ENCODE data around the gene SYNE1. TPM values are rescaled to one million over a fixed set of nuclear protein-coding genes. Genes with fewer than 3 reads are reported as not detected.

SYNE1 gene
- total and polyA plus RNA-seq, 7 donors = 7.2 to 203 (median 86.4) TPM

DNA sequence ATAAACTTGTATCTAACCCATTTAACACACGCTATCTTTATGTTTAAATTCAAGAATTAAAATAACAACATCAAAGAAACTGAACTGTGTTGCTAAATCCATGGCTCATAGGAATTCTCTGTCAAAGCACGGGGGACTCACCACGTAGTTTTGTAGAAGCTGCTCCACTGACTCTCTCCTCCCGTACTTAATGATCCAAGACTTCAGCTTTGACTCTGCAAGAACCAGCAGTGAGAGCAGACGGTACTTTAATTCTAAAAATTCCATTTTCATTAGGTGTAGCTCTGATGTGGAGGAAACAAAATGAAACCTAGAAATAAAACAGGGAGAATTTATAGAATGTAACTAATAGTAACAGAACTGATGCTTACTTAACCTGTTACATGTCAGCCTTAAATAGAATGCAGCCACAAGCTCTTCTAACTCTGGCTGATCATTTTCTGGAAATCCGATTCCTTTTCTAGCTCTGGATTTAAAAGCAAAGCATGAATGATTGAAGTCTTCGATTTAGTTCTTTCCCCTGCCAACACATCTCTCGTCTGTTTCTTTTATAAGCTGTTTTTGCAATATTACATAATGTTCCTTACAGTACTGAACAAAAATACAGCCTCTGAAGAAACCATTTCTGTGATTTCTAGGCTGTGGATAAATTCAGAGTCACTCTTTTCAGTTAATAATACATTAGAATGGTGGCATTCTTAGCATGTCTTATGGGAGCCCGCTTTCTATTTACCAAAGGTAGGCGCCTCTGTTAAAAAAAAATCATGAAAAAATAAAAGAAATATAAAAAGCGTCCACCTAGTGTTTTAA lies 165.5 kb downstream of the SYNE1 start:
- no peak for DNase-seq
- no peaks in the 10 kb centered on the region for H3K36me3 ChIP-seq
- TF ChIP-seq POLR2AphosphoS5 (IDR thresholded peaks at IDR 0.05) = no peak
- TF ChIP-seq, protein P1, sequence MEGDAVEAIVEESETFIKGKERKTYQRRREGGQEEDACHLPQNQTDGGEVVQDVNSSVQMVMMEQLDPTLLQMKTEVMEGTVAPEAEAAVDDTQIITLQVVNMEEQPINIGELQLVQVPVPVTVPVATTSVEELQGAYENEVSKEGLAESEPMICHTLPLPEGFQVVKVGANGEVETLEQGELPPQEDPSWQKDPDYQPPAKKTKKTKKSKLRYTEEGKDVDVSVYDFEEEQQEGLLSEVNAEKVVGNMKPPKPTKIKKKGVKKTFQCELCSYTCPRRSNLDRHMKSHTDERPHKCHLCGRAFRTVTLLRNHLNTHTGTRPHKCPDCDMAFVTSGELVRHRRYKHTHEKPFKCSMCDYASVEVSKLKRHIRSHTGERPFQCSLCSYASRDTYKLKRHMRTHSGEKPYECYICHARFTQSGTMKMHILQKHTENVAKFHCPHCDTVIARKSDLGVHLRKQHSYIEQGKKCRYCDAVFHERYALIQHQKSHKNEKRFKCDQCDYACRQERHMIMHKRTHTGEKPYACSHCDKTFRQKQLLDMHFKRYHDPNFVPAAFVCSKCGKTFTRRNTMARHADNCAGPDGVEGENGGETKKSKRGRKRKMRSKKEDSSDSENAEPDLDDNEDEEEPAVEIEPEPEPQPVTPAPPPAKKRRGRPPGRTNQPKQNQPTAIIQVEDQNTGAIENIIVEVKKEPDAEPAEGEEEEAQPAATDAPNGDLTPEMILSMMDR (IDR thresholded peaks at IDR 0.05) = no peak
- TF ChIP-seq EP300 (IDR thresholded peaks at IDR 0.05) = no peak
- TF ChIP-seq POLR2A (IDR thresholded peaks at IDR 0.05) = no peak
- peak overlapping the region in 3 of 4 donors; percentile 15 to 52 (median 41) for H3K27ac ChIP-seq
- intact Hi-C loops (cut with DNase I) = no loop called here
- peaks cover 0 to 10% (median 2%) of the 10 kb centered on the region in 4 donors for H3K4me1 ChIP-seq
- H3K4me3 ChIP-seq = peak overlapping the region; percentile 2 to 37 (median 28)
- no peaks in the 10 kb centered on the region for H3K9me3 ChIP-seq
- WGBS, 2 donors = 68 to 79% methylated on average over 11 of the region's 11 CpGs
- H3K27me3 ChIP-seq = no peaks in the 10 kb centered on the region

DNA sequence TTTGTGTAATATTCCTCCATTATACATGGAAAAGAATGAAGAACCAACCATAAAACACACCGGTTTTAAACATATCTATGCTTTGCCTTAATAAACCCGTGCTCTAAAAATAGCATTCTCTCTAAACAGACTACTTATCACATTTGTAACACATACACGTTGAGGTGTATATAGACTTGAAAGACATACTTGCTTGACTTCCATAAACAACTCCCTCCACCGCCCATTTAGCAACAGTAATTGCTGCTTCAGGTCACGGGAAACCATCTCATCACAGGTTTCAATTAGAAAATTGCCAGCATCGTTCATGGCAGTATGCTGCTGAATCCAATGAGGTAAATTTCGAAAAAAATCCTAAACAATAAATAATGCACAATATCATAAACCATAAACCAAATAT lies 174.0 kb downstream of the SYNE1 start:
- Histone ChIP-seq H3K4me1 (no peaks in the 10 kb centered on the region), H3K36me3 (no peaks in the 10 kb centered on the region), H3K27me3 (no peaks in the 10 kb centered on the region), H3K4me3 (peak overlapping the region; percentile 14 to 45 (median 30)), H3K27ac (peak overlapping the region in 2 of 4 donors; percentile 22 to 59), H3K9me3 (no peaks in the 10 kb centered on the region)
- 65 to 77% methylated on average over 7 of the region's 7 CpGs for WGBS, 2 donors
- intact Hi-C loops (cut with DNase I) = no loop called here
- DNase-seq = no peak
- TF ChIP-seq EP300 (IDR thresholded peaks at IDR 0.05) = no peak
- TF ChIP-seq, protein P1 (IDR thresholded peaks at IDR 0.05) = no peak
- no peak for TF ChIP-seq POLR2A (IDR thresholded peaks at IDR 0.05)
- no peak for TF ChIP-seq POLR2AphosphoS5 (IDR thresholded peaks at IDR 0.05)

DNA sequence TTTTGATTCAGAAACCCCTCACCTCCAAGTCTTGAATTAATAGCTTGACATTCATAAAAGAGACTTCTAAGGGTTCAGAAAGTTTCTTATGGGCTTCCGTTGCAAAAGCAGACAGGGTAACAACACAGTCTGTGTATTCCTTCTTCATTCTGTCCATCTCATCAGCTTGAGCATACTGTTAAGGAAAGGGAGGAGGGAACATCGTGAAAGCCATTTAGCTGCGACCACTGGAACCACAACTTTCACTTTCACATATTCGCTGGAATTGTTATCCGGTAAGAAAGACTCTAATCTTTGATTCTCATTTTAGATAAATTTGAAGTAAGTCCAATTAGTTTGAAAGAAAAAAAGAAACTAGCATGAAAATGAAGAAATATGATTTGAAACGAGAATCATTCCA lies 174.4 kb downstream of the SYNE1 start:
- Histone ChIP-seq H3K36me3 (no peaks in the 10 kb centered on the region), H3K27me3 (no peaks in the 10 kb centered on the region), H3K4me1 (no peaks in the 10 kb centered on the region), H3K4me3 (peak overlapping the region; percentile 14 to 45 (median 30)), H3K9me3 (no peaks in the 10 kb centered on the region), H3K27ac (peak overlapping the region in 2 of 4 donors; percentile 22 to 59)
- no peak for DNase-seq
- 47 to 66% methylated on average over 6 of the region's 6 CpGs for WGBS, 2 donors
- intact Hi-C loops (cut with DNase I) = no loop called here
- TF ChIP-seq, protein P1 (IDR thresholded peaks at IDR 0.05) = no peak

DNA sequence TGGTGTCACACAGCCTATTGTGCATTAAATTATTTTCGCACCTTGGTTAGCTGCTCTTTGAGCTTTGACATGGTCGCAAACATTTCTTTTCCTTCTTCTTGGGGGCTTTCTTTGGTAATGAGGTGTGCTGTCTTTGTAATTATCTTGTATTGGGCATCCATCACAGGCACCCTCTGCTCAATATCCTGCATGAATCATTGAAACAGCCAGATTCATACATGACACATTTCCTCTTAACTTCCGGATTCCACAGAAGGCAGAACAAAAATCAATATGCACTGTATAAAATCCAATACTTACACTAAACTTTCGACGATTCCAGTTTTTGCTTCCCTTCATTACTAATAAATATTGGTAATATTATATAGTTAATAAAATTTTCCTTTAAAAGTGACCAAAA lies 175.6 kb downstream of the SYNE1 start:
- no peaks in the 10 kb centered on the region for H3K9me3 ChIP-seq
- no peaks in the 10 kb centered on the region for H3K27me3 ChIP-seq
- no peaks in the 10 kb centered on the region for H3K4me1 ChIP-seq
- DNase-seq = no peak
- no peak overlapping the region for H3K4me3 ChIP-seq
- WGBS, 2 donors = 85 to 86% methylated on average over 5 of the region's 5 CpGs
- H3K27ac ChIP-seq = no peak overlapping the region
- no peaks in the 10 kb centered on the region for H3K36me3 ChIP-seq
- intact Hi-C loops (cut with DNase I) = no loop called here
- no peak for TF ChIP-seq POLR2AphosphoS5 (IDR thresholded peaks at IDR 0.05)
- TF ChIP-seq POLR2A (IDR thresholded peaks at IDR 0.05) = no peak
- TF ChIP-seq EP300 (IDR thresholded peaks at IDR 0.05) = no peak
- TF ChIP-seq, protein P1 (IDR thresholded peaks at IDR 0.05) = no peak

Data from sigmoid colon (tissue), 7 donors.